ENCODE results near the gene PRB2.
"Not testable (repeated sequence)": the region's sequence is repeated elsewhere in the genome, so short reads cannot be mapped to it uniquely, and the experiment has no call there.

Gene PRB2

GRCh38 chr12:11395467-11395866 lies at the start of gene PRB2:
TSS of gene PRB2 (minus strand) at chr12:11395567. CDS start at chr12:11395529, 38 bp downstream.
- DNase-seq: not testable (repeated sequence)

DNA sequence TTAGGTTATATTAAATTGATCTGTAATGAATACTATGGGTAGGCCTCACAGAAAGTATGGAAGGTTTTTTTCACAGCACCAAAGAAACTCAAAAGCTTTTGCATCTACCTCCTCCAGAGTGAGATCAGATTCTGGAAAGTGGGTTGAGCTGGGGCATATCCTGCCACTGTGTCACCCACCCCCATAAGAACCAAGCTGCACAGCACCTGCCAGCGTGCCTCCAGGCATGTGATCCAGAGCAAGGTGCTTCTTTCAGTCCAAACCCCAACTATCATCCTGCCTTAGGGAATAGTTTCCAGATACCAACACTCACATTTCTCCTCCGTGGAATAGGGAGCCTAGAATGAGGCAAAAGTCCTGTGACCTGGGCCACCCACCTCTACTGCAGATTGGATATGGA lies 42.6 kb upstream of the PRB2 start:
- no peak for DNase-seq

DNA sequence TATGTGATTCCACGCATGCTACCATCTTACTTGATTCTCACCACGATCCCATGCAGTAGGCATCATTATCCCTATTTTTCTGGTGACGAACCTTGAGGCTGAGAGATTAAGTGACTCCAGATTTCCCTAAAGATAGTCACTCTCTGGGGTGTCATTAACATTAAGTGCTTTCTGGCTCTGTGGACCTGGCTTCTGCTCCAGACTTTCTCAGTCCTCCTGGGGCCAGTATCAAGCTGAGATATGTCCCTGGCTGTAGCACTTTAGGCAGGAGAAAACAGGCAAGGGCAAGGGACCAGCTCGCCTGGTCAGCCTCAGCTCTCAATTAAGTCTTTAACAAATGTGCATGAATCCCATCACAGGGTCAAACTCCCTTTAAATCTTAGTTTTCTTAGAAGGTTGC lies 38.3 kb upstream of the PRB2 start:
- DNase-seq: no peak

DNA sequence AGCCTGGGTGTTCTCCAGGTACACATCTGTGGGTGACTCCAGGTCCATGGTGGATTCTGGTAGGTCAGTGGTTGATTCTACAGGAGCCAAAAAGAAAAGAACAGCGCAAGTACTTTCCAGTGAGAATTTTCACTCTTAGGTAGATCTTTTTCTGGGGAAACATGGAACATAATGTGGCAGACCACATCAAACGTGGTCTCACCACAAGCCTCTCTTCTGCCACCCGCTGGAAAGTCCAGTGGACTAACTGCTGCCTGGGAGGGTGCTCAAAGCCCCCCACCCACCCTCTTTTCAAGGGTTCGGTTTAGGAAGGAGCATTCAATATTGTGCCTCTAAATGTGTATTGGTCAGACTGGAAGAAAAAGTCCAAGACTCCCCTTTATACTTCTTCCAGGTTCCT lies 36.1 kb upstream of the PRB2 start:
- no peak for DNase-seq

DNA sequence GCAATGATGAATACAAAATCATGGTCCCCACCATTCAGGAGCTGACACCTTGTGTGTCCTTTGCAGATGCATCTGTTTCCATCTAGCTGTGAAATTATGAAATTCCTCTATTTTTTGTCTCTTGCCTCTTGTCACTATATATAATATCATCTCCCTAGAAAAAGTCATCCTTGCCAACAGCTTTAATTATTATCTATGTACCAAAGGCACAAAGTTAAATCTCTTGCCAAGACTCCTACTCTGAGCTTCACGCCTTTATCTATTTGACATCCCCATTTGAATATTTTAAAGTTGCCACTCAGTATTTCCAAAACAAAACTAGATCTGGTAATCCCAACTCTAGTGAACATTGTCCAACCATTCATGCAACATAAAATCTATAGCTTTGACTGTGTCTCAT lies 32.0 kb upstream of the PRB2 start:
- DNase-seq: no peak

GRCh38 chr12:11412731-11413130 lies 17.4 kb upstream of the PRB2 start:
- no peak for DNase-seq

DNA sequence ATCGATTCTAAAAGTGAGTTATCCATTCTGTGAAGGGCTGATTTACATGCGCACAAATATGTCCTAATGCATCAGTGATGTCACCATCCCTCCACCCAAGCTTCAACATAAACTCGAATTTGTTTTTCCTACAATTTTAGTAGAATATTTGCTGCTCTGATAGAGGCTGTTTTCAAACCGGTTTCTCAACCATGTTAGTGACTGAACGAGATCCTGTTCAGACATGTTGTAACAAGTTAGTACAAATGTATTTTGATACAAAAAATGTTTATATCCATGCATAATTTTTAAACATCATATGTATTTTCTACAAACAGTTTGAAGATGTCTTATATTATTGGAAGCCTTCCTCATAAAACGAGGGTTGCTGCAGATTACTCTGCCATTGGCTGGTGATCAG lies 12.7 kb upstream of the PRB2 start:
- DNase-seq: no peak

GRCh38 chr12:11397366-11397765 lies 2.0 kb upstream of the PRB2 start:
- DNase-seq: no peak

GRCh38 chr12:11391456-11391855 lies 3.9 kb downstream of the PRB2 start:
- not testable (repeated sequence) for DNase-seq

- DNase-seq: not testable (repeated sequence)
Observed at GRCh38 chr12:11377420-11377819, 17.9 kb downstream of the PRB2 start.

DNA sequence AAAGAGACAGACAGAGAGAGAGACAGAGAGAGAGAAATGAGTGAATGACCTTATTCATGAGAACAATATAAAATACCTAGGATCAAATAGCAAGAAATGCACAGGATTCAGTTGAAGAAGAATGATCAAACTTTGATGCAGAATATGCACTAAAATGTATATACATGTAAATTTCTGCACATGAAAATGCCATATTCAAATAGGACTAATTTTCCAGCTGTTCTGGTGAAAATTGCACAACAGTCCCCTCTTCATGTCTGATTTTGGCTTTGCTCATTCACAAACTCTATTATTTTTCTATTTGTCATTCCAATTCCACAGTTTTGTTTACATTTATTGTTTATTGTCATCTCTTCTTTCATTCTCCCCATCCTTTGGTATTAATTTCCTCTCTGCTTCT lies 34.2 kb downstream of the PRB2 start:
- DNase-seq: no peak

- not testable (repeated sequence) for DNase-seq
Observed at GRCh38 chr12:11360205-11360883, 35.0 kb downstream of the PRB2 start.

GRCh38 chr12:11351736-11352135 lies 43.6 kb downstream of the PRB2 start:
- DNase-seq: not testable (repeated sequence)

DNA sequence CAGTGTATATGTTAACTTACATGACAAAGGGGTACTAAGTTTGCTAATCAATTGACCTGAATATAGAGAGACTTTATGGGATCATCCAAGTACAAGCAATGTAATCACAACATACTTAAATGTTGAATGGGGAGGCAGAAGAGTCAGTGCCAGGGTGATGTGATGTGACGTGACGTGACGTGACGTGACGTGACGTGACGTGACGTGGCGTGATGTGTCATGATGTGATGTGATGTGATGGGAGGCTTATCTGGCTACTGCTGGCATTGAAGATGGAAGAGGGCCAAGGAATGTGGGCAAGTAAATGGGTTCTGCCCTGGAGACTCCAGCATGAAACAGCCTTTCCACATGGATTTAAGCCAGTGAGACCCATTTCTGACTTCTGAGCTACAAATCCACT lies 46.9 kb downstream of the PRB2 start:
- no peak for DNase-seq

- no peak for DNase-seq
Observed at GRCh38 chr12:11347810-11348209, 47.6 kb downstream of the PRB2 start.

DNA sequence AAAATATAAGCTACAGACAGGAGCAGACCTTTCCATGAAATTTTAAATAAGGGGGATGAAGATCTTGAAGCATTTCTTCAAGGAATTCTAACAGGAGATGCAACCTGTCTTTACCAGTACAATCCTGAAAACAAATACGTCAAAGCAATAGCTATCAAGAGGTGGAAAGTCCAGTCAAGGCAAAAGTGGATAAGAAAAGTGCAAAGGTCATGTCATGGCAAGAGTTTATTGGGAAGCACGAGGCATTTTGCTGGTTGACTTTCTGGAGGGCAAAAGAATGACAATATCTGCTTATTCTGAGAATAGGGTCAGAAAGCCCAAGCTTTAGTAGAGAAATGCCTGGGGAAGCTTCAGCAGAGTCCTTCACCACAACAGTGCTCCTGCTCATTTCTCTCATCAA lies 50.9 kb downstream of the PRB2 start:
- DNase-seq: no peak

All from activated effector memory CD4-positive, alpha-beta T cell treated with anti-CD3 and anti-CD28 coated beads, Interleukin-2, amount 50 U/mL, for 16 hours (primary cell).